ENCODE data around the gene CCDC127.
"Not testable (repeated sequence)": the region's sequence is repeated elsewhere in the genome, so short reads cannot be mapped to it uniquely, and the experiment has no call there.

Gene CCDC127

GRCh38 chr5:166441-167372 is 51.2 kb downstream of the CCDC127 start:
- TF ChIP-seq, protein P1, sequence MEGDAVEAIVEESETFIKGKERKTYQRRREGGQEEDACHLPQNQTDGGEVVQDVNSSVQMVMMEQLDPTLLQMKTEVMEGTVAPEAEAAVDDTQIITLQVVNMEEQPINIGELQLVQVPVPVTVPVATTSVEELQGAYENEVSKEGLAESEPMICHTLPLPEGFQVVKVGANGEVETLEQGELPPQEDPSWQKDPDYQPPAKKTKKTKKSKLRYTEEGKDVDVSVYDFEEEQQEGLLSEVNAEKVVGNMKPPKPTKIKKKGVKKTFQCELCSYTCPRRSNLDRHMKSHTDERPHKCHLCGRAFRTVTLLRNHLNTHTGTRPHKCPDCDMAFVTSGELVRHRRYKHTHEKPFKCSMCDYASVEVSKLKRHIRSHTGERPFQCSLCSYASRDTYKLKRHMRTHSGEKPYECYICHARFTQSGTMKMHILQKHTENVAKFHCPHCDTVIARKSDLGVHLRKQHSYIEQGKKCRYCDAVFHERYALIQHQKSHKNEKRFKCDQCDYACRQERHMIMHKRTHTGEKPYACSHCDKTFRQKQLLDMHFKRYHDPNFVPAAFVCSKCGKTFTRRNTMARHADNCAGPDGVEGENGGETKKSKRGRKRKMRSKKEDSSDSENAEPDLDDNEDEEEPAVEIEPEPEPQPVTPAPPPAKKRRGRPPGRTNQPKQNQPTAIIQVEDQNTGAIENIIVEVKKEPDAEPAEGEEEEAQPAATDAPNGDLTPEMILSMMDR (IDR thresholded peaks at IDR 0.05; ENCODE audit: low read depth, low read length, missing control alignments), result no peak
- H3K4me3 ChIP-seq (replicated peaks; ENCODE audit: low read depth, low read length), result no peak overlapping the region
- DNase-seq (ENCODE audit: extremely low read depth, low read depth), result no peak

DNA sequence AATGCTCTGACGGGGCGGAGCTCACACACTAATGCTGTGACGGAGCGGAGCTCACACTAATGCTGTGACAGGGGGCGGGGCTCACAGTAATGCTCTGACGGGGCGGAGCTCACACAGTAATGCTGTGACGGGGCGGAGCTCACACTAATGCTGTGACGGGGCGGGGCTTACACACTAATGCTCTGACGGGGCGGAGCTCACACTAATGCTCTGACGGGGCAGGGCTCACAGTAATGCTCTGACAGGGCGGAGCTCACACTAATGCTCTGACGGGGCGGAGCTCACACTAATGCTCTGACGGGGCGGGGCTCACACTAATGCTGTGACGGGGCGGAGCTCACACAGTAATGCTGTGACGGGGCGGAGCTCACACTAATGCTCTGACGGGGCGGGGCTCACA is 53.2 kb downstream of the CCDC127 start:
- not testable (repeated sequence) for DNase-seq (ENCODE audit: extremely low read depth, low read depth)

DNA sequence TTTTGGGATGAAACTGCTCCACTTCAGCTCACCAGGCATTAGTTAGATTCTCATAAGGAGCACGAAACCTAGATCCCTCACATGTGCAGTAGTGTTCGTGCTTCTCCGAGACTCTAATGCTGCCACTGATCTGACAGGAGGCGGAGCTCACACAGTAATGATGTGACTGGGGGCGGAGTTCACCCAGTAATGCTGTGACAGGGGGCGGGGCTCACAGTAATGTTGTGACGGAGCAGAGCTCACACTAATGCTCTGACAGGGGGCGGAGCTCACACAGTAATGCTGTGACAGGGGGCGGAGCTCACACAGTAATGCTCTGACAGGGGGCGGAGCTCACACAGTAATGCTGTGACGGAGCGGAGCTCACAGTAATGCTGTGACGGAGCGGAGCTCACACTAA is 53.7 kb downstream of the CCDC127 start:
- H3K4me3 ChIP-seq (replicated peaks; ENCODE audit: low read depth, low read length), result no peak overlapping the region
- DNase-seq (ENCODE audit: extremely low read depth, low read depth), result no peak
- TF ChIP-seq, protein P1 (IDR thresholded peaks at IDR 0.05; ENCODE audit: low read depth, low read length, missing control alignments), result no peak

More for the DNA sequence above, 53.2 kb downstream of the CCDC127 start:
- not testable (repeated sequence) for H3K4me3 ChIP-seq (replicated peaks; ENCODE audit: low read depth, low read length)

- H3K4me3 ChIP-seq (replicated peaks; ENCODE audit: low read depth, low read length), result no peak overlapping the region
- DNase-seq (ENCODE audit: extremely low read depth, low read depth), result no peak
- TF ChIP-seq, protein P1 (IDR thresholded peaks at IDR 0.05; ENCODE audit: low read depth, low read length, missing control alignments), result no peak
Observed at GRCh38 chr5:163841-164240, 54.1 kb downstream of the CCDC127 start.

- TF ChIP-seq, protein P1 (IDR thresholded peaks at IDR 0.05; ENCODE audit: low read depth, low read length, missing control alignments), result no peak
- H3K4me3 ChIP-seq (replicated peaks; ENCODE audit: low read depth, low read length), result no peak overlapping the region
- DNase-seq (ENCODE audit: extremely low read depth, low read depth), result no peak
Observed at GRCh38 chr5:163338-163620, 54.7 kb downstream of the CCDC127 start.

DNA sequence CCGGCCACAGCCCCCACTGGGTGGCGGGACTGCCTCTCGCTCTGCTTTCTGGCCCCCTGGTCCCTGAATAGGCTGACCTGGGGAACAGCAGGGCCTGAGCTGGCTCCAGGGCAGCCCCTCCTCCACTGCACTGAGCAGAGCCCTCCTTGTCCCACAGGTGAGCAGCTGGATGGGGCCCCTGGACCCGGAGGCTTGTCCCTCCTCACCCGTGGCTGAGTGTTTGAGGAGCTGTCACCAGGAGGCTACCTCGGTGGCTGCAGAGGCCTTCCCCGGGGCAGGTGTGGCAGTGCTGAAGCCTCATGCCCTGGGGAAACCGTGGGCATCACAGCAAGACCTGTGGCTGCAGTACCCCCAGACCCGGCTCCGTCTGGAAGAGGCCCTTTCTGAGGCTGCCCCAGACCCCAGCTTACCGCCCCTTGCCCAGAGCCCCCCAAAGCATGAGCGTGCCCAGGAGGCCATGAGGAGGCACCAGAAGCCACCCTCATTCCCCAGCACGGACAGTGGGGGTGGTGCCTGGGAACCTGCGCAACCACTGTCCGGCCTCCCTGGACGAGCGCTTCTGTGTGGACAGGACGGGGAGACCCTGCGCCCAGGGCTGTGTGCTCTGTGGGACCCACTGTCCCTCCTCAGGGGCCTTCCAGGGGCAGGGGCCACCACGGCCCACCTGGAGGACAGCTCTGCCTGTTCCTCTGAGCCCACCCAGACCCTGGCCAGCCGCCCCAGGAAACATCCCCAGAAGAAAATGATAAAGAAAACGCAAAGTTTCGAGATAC is 55.2 kb downstream of the CCDC127 start:
- no peak overlapping the region for H3K4me3 ChIP-seq (replicated peaks; ENCODE audit: low read depth, low read length)
- TF ChIP-seq, protein P1 (IDR thresholded peaks at IDR 0.05; ENCODE audit: low read depth, low read length, missing control alignments), result no peak

DNA sequence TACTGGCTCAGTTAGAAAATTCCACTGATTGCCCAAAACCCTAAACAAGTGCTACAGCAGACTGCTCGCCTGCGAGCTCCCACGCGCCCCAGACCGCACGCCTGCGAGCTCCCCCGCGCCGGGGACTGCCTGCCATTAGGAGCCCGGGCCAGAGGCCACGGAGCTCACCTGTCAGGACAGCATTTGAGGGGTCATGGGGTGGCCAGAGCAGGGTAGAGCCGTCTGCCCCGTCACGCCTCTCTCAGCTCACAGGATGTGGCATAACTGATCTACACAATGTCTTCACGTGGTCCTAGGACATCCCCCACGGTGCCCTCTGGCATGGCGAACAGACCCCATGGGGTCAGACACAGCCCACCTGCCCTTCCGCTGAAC is 55.8 kb downstream of the CCDC127 start:
- no peak overlapping the region for H3K4me3 ChIP-seq (replicated peaks; ENCODE audit: low read depth, low read length)
- no peak for DNase-seq (ENCODE audit: extremely low read depth, low read depth)
- TF ChIP-seq, protein P1 (IDR thresholded peaks at IDR 0.05; ENCODE audit: low read depth, low read length, missing control alignments), result no peak

More for the DNA sequence above, 55.2 kb downstream of the CCDC127 start:
- DNase-seq (ENCODE audit: extremely low read depth, low read depth), result no peak
